ENCODE results near the gene GPR132.
"Not testable (repeated sequence)": the region's sequence is repeated elsewhere in the genome, so short reads cannot be mapped to it uniquely, and the experiment has no call there.

The GPR132 gene

DNA sequence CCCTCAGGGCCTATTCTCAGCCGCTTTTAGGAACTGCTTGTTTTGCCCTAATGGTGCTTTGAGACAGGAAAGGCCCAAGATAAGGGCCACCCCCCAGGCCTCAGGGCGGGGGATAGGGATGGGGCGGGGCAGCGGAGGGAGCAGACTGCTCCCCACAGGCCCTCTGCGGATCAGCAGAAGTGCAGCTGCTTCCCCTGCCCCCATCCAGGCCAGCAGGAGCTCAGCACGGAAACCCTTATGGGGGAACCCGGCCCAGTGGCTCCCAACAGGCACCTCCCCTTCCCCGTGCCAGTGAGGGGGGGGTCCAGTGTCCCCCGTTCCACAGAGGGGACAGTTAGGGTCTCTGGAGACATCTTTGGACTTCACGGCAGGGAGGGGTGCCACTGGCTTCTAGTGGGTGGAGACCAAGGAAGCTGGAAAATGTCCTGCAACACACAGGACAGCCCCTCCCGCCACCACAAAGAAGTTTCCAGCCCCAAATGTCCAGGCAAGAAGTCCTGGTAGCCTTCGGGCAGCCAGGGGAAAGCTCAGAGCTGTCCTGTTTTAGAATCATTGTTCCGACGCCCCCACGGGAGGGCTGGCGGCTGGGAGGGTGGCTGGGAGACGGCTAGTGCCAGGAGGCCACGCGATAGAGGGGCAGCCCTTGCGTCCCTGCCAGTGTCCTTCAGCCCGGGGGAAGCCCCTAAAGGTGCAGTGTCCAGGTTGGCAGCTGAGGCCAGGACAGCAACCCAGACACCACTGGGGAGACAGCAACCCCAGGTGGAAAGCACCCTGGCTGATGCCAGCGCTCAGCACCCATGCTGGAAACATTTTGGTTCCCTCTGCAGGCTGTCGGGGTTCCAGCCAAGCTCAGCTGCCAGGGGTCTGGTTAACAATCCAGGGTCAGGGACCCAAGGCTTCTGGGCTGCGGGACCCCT is 10.4 kb upstream of the GPR132 start:
- DNase-seq (ENCODE audit: low spot score) = no peak

DNA sequence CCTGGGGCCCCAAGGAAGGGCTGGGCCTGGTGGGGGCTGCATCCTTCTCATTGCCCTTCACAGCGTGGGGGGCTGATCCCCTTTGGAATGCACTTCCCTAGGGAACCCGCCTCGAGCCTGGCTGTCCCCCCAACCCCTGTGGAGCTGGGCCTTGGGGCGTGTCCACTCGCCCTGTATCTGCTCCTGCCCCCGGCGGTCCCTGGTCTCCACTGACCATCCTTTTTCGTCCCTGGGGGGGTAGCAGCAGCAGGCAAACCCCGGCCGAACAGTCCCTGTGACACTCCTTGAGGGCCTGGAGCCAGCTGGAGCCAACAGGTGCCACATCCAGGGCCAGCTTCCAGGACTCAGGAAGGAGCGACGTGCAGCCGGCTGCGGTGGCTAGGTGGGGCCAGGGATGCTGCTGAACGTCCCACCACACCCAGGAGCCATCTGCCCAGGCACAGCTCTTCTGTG is 9.4 kb upstream of the GPR132 start:
- no peak for DNase-seq (ENCODE audit: low spot score)

DNA sequence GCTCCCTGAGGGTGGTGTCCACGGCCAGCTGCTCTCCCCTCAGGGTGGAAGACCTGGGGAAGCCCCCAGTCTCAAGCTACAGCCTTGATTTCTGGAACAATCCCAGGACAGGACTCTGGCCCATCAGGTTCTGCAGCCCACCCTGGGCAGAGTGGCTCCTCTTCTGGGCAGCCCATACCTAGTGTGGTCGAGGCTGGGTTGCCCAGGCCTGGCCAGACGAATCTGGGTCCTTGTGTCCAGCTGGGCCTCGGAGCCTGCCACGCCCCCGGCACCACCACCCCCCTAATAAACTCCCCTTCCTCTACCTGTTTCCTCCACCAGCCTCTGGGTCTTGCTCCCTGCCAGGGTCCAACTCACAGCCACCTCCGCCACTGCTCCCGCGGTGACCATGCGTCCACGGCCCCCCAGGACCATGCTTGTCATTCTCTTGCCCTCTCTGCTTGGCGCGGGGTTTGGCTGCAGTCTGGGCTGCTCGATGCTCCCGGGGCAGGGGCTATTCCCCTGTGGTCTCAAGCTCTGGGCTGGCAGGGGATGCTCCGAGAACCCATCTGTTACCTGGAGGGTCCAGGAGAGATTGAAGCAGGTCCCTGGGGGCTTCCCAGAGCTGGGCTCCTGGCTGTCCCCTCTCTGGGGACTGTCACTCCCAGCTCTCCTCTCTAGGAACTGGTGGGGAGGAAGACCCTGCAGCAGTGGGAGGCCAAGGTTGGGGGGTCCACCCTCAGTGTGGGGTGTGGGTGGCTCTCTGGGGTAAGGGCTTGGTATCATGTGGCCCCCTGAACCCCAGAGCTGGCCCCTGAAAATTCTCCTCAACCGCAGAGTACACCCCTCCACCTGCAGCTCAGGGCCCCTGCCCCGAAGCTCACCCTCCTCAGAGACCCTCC is 8.7 kb upstream of the GPR132 start:
- DNase-seq (ENCODE audit: low spot score) = no peak

DNA sequence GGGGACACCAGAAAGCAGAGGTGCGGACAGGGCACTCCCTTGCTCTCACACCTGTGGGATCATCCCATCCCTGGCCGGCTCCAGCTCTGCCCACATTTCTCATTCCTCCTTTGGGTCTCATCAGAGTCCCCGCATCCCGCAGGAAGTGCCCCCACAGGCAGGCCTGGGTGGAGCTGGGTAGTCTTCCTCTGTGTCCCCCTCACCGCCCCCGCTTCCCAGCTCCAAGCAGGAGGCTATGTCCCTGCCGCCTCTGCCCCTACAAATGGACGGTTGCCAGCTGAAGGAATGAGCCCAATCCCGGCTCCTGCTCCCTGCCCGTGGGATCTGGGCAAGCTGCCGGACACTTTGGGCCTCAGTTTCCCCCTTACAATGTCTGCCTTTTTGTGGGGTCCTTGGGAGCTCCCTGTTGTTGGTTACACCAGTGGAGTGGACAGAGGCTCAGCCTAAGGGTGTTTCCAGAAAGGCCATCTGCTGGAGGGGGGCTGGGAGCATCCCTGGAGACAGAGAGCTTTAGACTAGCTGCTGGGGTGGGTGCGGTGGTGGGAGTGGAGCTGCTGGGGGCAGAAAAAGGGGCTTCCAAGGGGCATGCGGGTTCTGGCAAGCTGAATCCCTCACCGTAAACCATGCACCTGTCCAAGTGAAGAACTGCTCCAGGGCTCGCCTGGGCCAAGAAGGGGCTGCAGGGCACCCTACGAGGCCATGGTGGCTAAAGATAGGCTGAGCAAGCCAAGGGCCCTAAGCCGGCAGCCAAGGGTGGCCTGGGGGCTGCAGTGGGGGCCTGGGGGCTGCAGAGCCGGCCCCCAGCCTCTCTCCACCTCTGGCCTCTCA is 7.9 kb upstream of the GPR132 start:
- no peak for DNase-seq (ENCODE audit: low spot score)

DNA sequence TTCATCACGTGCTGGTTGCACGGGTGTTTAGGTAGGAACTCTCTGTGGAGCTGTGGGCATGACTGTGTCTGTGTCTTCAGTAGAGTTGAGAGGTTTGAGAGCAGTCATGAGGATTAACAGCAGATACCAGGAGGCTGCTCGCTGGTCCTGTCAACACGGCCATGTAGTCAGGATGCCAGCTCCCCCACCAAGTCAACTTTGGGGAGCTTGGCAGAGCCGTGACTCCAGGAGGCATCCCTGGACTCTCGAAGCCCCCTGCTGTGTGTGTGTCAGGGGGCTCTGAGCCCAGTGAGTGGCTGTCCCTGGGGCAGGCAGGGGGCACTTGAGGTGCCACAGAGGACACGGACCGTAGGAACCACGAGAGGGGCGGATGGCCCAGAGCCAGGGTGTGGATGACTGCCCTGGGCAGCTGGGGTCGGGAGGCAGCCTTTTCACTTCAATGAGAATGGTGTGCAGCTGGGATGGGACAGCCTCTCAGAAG is 7.2 kb upstream of the GPR132 start:
- DNase-seq (ENCODE audit: low spot score) = no peak

DNA sequence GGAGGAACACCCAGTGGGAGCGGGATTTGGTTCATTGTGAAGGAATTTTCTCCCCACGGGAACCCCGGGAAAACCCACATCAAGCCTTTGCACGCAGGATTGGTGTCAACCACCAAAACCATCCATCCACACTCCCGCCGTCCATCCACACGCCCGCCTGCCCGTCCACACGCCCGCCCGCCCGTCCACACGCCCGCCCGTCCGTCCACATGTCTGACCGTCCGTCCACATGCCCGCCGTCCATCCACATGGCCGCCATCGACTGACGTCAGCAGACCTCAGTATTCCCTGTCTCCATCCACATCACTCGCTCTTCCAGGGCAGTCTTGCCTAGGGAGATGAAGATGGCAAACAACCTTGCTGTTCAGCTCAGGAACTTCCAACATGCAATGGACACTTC is 6.7 kb upstream of the GPR132 start:
- DNase-seq (ENCODE audit: low spot score) = no peak

DNA sequence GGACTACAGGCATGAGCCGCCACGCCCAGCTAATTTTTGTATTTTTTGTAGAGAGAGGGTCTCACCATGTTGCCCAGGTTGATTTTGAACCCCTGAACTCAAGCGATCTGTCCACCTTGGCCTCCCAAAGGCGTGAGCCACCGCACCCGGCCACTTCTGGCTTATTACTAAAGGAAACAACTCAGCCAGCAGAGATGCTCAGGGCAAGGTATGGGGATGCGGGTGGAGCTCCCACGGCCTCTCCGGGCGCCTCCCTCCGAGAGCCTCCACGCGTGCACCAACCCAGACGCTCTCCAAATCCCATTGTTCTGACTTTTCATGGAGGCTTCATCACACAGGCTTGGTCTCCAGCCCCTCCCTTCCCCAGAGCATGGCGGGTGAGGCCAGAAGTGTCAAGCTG is 6.1 kb upstream of the GPR132 start:
- no peak for DNase-seq (ENCODE audit: low spot score)

DNA sequence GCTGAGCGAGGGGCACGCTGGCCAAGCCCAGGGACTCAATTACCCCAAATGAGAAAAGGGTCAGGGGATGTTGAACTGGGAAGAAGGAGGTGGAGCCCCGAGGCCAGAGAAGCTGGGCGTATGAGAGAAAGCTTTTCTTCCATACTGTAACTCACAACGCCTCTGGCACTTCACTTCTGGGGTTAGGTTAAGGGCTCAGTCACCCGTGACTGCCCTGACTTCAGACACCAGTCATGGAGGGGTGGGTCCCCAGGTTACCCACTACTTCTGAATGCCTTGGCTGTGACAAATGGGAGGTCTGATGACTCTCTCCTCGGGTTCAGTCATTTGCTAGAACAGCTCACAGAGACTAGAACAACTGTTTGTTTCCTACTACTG is 5.5 kb upstream of the GPR132 start:
- no peak for DNase-seq (ENCODE audit: low spot score)

DNA sequence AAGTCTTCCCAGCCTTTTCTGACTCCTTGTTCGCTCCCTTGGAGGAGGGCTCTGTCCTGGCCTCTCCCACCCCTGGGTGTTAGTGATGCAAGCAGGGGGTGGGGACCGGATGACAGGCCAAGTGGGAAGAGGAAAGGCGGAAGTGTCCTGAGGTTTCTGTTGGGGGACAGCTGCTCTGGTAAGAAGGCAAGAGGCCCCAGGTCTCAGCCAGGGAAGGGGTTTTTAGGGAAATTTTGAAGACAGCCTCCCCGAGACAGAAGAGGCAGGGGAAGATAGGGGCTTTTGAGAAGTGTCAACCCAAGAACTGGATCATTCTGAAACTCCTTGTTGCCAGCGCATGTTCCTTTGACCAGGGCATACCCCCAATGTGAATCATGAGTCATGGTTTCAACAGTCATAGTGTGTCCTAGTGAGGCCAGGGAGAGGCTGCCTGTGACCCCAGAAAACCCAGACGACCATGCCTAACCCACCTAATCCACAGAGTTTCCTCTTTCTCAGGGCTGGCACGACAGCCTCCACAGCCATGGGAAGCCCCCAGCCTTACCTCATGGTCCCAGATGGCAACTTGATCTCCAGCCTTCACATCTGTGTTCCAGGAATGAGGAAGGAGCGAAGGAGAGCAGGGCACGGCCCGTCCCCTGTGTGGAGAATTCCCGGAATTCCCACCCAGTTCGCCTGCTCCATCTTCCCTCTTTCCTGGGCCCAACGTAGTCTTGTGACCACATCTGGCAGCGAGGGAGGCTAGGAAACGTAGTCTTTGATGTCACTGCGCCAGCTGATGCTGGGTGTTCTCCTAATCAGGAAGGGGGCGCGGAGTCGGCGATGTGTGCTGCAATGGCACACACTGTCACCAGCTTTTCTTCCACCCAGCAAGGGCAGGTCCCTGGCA is 4.9 kb upstream of the GPR132 start:
- no peak for DNase-seq (ENCODE audit: low spot score)

DNA sequence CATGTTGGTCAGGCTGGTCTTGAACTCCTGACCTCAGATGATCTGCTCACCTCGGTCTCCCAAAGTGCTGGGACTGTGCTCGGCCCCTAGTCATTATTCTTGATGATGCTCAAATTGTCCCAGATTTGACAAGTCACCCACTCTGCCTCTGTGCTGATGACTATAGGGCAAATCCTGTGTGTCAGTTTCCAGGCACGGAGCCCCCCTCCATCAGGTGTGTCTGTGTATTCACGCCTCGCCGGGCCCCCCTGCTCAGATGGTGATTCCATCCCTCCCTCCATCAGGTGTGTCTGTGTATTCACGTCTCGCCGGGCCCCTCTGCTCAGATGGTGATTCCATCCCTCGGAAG is 4.3 kb upstream of the GPR132 start:
- no peak for DNase-seq (ENCODE audit: low spot score)

DNA sequence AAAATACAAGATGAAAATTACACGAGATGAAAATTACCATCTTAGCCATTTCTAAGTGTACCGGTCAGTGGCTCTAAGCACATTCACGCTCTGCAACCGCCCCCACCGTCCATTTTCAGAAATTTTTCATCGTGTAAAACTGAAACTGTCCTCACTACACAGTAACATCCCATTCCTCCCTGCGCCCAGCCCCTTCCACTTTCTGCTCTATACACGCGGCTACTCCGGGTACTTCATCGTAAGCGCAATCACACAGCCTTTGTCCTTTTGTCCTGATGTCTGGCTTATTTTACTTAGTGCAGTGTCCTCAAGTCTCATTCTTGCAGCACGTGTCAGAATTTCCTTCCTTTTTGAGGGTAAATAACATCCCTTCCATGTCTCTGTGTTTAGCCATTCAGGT is 3.6 kb upstream of the GPR132 start:
- no peak for DNase-seq (ENCODE audit: low spot score)

DNA sequence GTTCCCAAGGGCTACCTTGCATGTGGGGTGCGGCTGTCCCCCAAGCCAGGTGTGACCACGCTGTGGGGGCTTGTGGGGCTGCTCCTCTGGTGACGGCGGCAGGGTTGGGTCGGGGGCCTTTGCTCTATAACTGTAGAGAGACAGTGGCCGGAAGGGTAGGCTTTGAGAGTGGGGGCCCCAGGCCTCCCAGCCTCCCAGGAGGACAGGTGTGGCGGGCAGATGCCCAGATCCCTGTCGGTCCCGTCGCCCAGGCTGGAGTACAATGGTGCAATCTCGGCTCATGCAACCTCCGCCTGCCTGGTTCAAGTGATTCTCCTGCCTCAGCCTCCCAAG is 2.7 kb upstream of the GPR132 start:
- no peak for DNase-seq (ENCODE audit: low spot score)

DNA sequence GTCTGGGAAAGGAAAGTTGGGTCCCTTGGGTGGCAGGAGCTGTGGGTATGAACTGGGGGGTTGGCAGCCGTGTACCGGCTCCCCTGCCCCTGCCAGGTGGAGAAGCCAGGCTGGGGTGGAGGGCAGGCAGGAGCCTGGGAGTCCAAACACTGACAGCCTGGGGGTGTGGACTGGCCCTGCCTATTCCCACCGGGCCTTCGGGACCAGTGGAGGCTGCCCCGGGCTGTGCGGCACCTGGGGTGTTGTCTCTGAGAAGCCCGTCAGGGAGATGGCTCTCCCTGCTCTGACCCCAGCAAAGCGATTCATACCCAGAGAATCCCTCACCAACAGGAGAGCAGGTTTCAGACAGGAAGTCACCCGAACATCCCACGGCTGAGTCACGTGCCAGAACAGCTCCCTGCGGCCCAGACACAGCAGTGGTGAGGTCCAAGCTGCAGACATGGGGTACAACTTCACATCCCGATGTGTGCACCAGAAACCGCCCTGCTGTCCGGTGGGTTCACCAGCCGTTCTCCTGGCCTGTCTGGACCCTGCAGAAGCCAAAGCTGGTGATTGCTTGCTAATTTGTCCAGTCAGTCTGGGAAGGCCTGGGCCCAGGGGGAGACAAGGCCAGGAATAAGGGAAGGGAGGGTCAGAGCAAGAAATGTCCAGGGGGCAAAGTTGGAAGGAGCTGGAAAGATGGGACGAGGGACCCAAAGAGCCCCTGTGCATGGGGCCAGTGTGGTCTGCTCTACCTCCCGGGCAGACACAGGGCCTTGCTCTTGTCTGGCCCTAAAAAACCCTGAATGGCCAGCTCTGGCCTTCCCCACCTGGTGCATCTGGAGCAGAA is 2.1 kb upstream of the GPR132 start:
- no peak for DNase-seq (ENCODE audit: low spot score)

DNA sequence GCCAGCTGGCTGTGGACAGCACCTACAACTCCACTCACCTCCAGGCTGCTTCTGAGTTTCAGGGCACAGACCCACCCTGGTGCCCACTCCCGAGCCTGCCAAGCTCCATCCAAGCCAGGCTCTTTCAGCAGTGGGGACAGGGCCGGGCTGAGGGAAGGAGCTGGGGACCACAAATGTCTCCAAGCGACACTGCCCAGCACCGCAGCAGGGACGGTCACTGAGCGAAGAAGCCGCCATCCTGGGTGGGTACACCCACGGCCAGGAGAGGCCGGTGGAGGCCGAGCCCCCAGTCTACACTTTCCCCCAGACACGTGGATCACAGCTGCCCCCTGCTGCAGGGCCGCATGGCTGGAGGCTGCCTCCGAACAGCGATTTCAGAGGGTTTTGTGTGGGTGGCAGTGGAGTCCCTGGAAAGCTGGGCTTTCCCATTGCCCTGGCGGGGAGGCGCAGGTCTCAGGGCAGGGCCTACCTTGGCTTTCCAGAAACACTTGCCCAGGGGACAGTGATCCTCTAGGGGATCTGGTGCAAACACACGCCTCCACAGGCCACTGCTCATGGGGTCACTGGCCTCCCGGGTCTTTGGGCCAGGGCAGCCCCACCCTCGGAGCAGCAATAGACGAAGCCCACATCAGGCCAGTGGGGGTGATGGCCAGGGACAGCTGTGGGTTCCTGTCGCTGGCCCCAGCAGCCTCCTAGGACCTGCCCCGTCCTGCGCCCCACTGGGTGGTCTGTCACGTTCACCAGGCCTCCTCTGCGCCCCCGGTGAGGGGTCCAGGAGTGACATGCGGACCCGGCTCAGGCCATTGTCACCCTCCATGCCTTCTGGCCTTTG is 1.2 kb upstream of the GPR132 start:
- DNase-seq (ENCODE audit: low spot score) = no peak

DNA sequence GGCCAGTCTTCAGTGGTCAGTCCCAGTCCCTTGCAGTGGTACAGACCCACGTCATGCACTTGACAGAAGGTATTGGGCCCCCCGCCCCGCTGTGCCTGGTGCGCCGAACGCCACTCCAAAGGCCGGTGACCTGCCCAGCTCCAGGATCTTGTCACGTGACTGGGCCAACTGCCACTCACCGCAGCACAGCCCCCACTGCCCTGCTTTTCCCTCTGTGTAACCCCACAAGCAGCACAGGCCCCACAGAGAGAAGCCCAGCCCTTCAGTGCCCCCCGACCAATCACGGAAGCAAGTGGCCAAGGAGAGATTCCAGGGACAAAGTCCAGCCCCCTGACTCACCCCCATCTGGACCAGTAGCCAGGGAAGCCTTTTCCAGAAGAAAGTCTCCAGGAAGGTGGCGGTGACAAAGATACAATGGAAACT is 498 bp downstream of the GPR132 start:
- DNase-seq (ENCODE audit: low spot score) = no peak

DNA sequence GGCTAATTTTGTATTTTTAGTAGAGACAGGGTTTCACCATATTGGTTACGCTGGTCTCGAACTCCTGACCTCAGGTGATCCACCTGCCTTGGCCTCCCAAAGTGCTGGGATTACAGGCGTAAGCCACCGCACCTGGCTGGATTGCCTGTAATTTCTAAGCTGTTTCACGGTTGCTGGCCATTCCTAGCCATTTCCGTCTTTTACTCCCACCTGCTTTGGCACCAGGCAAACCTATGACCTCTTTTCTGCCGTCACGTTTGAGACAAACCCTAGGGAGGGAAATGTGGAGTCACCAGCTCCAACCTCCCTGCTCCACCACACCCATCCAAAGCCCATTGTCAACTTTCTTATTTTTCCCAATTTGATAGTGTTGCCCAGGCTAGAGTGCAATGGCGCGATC is 1.2 kb downstream of the GPR132 start:
- no peak for DNase-seq (ENCODE audit: low spot score)

DNA sequence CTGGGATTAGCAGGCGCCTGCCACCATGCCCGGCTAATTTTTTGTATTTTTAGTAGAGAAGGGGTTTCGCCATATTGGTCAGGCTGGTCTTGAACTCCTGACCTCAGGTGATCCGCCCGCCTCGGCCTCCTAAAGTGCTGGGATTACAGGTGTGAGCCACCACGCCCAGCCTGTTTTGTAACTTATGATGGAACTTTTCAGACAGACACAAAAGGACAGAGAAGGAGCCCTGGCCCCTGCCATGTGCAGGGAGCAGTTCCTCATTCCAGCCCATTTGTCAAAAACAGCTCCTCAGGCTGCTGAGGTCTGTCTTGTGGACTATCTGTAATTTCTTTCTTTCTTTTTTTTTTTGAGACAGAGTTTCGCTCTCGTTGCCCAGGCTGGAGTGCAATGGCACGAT is 1.7 kb downstream of the GPR132 start:
- not testable (repeated sequence) for DNase-seq (ENCODE audit: low spot score)

DNA sequence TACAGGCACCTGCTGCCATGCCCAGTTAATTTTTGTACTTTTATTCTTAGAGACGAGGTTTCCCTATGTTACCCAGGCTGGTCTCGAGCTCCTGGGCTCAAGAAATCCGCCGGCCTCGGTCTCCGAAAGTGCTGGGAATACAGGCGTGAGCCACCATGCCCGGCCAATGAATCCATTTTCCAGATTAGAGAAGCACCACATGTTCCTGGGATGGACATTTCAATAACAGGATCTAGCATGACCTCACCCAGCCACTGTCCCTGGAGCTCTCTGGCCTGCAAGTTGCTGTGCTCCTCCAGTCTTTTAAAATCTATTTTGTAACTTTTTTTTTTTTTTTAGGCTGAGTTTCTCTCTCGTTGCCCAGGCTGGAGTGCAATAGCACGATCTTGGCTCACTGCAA is 2.2 kb downstream of the GPR132 start:
- DNase-seq (ENCODE audit: low spot score) = no peak

DNA sequence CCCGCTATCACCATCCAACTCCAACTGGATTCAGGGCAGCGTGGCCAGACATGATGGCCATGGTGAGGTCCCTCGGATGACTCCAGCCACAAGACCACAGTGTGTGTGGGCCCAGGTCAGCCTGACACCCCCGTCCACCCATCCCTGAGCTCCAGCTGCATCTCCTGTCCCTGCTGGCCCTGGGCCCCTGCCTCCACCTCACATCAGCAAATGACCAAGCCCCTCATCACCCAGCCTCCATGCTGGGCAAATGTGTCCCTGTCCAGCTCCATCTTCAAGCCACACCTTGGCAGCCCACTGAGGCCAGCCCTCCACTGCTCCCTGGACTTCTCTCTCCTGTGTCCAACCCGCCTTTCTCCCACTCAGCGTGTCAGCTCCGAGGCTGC is 3.2 kb downstream of the GPR132 start:
- no peak for DNase-seq (ENCODE audit: low spot score)
